ENCODE measurements around the gene MPC1L.

MPC1L gene

DNA sequence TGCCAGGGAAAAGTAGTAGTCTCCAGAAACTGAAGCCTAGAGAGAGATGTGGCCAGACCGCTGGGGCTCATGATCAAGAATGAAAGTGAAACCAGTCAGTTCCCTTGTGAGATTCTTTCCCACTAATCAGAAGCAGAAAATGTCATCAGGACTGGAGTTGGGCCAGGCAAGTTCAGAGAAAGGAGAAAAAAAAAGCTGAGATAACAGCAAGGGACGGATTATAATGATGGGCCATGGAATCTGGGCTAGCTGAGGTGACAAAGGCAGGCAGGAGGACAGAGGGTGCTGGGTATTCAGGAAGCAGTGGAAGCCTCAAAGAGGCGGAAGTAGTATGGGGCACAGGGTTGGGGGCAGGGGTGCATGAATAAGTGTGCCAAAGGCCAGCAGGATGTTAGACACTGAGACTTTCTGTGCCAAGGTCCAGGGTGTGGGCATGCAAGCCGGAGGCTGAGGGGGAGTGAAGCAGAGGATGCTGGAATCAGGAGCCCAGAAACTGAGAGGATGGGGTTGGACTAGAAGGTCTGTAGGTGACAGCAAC, 21.7 kb downstream of the MPC1L start:
- H3K4me1 ChIP-seq (ENCODE audit: insufficient read depth, low read length) = peaks cover 11% of the 10 kb centered on the region
- H3K36me3 ChIP-seq (ENCODE audit: insufficient read depth, low read length) = peaks cover under 1% of the 10 kb centered on the region
- H2AFZ ChIP-seq (ENCODE audit: low read depth, low read length) = no peak overlapping the region
- H3K9me3 ChIP-seq (ENCODE audit: low read length) = no peaks in the 10 kb centered on the region
- no peaks in the 10 kb centered on the region for H3K27me3 ChIP-seq (ENCODE audit: insufficient read depth, low read length)
- H3K4me3 ChIP-seq (ENCODE audit: low read length) = no peak overlapping the region

DNA sequence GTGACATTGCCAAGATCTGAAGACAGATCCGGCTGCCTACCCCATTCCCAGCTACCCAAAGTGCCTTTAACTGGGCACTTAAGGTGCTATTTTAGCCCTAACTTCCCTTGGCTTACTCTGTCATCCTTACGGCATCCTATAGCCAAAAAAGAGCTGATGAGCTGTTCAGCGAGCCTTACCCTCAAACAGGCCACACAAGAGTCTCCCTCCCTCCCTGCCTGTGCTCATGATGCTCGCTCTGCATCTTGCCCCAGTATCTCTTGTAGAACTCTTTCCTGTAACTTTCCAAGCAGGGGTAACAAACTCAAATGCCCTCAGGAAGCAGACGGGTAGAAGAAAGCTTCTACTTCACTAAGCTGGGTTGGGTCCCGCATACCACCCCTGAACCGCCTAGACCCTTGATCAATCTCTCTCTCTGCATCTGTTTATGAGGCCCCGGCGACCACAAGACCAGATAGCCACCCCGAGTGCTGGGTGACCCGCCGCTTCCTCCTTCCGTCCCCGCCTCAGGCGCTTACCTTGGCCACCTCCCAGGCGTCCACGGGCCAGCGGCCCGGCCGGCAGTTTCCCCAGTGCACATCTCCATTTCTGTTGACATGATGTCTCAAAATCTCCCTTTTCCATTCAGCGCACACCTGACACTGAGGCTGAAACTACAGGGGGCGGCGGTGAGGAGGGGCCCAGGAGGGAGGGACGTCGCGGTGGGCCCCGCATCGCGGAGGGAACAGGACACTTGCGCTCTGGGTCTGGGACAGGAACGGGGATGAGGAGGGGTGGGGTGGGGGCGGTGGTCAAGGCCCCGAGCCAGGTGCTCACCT, 23.5 kb downstream of the MPC1L start:
- Histone ChIP-seq H3K4me1 (ENCODE audit: insufficient read depth, low read length) (peaks cover 11% of the 10 kb centered on the region), H3K4me3 (ENCODE audit: low read length) (peak overlapping the region; percentile 55), H3K36me3 (ENCODE audit: insufficient read depth, low read length) (no peaks in the 10 kb centered on the region), H3K27me3 (ENCODE audit: insufficient read depth, low read length) (no peaks in the 10 kb centered on the region), H2AFZ (ENCODE audit: low read depth, low read length) (peak overlapping the region; percentile 38), H3K9me3 (ENCODE audit: low read length) (no peaks in the 10 kb centered on the region)

DNA sequence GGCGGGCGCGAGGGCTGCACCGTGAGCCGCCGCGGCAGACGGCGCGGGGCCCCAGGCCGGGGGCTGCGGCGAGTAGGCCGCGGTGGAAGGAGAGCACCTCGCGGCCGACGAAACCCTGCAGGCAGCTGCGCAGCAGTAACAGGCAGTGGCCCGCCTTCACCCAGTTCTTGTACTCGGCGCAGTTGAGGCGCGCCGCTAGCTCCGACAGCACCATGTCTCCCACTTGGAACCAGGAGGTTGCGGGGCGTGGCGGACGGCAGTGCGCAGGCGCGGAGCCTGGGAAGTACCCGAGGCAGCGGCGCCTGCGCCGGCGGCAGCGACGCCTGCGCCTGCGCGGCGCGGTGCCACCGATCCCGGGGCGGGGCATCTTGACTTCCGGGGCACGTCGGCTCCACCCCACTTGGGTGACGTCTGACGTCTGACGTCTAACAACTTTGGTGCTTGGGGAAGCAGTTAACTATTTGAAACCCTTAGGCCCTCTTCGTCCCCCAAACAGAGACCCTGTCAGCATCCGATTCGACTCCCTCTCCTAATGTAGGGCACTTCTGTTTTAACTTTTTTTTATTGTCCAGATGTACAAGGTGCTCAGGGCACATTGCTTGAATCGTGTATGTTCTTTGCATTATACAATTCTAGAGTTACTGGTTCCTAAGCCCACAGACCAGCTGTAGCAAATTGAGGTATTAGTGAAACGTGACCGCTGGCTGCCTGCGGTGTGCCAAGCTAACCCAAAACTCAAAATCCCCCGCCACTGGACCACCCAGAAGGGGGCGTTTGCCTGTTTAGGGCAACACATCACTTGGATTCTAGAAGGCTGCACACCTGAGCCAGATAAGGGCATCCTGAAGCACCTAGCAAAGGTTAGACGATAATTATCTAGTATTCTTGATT, 24.3 kb downstream of the MPC1L start, which contains the start of gene CXorf38:
Gene CXorf38 (minus strand): TSS at position 255 of the 891 bp plus-strand sequence. CDS start 41 bp downstream, at position 214.
- H2AFZ ChIP-seq (ENCODE audit: low read depth, low read length) = peak within 1 kb of the TSS; percentile 38
- H3K36me3 ChIP-seq (ENCODE audit: insufficient read depth, low read length) = no peaks in the 10 kb centered on the region
- no peaks in the 10 kb centered on the region for H3K9me3 ChIP-seq (ENCODE audit: low read length)
- peak within 1 kb of the TSS; percentile 55 for H3K4me3 ChIP-seq (ENCODE audit: low read length)
- no peaks in the 10 kb centered on the region for H3K27me3 ChIP-seq (ENCODE audit: insufficient read depth, low read length)
- peaks cover 11% of the 10 kb centered on the region for H3K4me1 ChIP-seq (ENCODE audit: insufficient read depth, low read length)

DNA sequence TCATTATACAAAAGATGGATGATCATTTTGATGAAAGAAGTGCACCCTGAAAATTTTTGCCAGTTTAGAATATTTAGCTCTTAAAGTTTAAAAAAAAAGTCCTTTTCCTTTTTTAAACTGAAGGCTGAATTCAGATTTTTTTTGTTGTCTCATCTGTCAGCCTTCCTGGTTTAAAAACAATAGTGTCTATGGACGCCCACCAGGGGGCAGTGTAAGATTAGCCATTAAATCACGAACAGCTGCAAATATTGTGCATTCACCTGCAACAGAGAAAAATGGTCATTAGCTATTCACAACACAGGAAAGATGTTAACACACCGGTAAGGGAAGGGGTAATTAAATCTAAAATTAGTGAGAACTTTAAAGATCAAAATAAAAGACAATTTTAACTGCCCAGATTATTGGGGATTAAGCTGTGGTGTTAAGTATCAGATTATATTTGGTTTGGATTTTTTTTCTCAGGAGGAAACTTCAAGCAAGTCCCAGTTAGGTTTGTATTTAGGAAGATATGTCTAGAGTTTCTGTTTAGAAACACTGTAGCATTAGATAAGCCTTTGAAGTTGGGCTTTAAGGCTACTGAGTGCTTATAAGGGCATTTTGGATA, 28.5 kb downstream of the MPC1L start:
- Histone ChIP-seq H3K4me1 (ENCODE audit: insufficient read depth, low read length) (peaks cover 5% of the 10 kb centered on the region), H3K27me3 (ENCODE audit: insufficient read depth, low read length) (no peaks in the 10 kb centered on the region), H3K4me3 (ENCODE audit: low read length) (no peak overlapping the region), H3K36me3 (ENCODE audit: insufficient read depth, low read length) (peaks cover 12% of the 10 kb centered on the region), H2AFZ (ENCODE audit: low read depth, low read length) (no peak overlapping the region), H3K9me3 (ENCODE audit: low read length) (no peaks in the 10 kb centered on the region)

DNA sequence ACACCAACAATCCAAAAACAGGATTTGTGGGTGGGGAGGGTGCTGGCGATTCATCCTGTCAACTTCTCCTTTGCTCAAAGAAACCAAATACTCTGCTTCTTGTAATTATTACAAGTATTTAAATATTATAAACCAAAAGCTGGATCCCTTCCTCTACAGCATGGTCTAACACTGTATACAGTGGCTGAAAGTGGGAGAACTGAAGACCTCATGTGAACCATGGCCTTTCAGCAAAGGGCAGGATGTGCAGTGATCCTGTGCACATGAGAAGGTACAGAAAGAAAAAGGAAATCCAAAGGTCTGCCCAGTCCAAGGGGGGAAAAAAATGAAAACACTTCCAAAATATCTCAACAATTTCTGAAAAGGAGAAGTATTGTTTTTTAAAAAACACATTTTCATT, 29.4 kb downstream of the MPC1L start:
- H3K9me3 ChIP-seq (ENCODE audit: low read length) = no peaks in the 10 kb centered on the region
- H3K36me3 ChIP-seq (ENCODE audit: insufficient read depth, low read length) = peaks cover 12% of the 10 kb centered on the region
- H3K4me1 ChIP-seq (ENCODE audit: insufficient read depth, low read length) = peaks cover 4% of the 10 kb centered on the region
- no peak overlapping the region for H2AFZ ChIP-seq (ENCODE audit: low read depth, low read length)
- no peak overlapping the region for H3K4me3 ChIP-seq (ENCODE audit: low read length)
- H3K27me3 ChIP-seq (ENCODE audit: insufficient read depth, low read length) = no peaks in the 10 kb centered on the region

DNA sequence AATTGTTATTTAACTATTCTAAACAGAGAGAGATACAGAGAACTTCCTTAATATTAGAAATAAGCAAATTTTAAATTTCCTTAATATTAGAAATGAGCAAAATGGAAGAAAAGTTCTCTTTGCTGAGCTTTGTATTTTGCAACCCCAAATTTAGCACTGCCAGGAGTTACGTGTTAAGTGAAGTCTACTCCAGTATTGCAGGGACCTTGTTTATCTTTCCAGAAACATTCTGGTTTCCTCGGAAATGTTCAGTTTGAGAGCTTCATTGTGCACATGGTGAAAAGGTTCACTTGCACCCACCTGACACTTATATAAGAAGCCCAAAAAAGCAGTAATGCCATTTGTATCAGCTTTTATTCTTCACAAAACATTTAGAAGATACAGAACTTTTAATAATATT, 30.3 kb downstream of the MPC1L start:
- H2AFZ ChIP-seq (ENCODE audit: low read depth, low read length) = no peak overlapping the region
- H3K4me3 ChIP-seq (ENCODE audit: low read length) = no peak overlapping the region
- no peaks in the 10 kb centered on the region for H3K4me1 ChIP-seq (ENCODE audit: insufficient read depth, low read length)
- no peaks in the 10 kb centered on the region for H3K9me3 ChIP-seq (ENCODE audit: low read length)
- H3K36me3 ChIP-seq (ENCODE audit: insufficient read depth, low read length) = peaks cover 14% of the 10 kb centered on the region
- H3K27me3 ChIP-seq (ENCODE audit: insufficient read depth, low read length) = no peaks in the 10 kb centered on the region

DNA sequence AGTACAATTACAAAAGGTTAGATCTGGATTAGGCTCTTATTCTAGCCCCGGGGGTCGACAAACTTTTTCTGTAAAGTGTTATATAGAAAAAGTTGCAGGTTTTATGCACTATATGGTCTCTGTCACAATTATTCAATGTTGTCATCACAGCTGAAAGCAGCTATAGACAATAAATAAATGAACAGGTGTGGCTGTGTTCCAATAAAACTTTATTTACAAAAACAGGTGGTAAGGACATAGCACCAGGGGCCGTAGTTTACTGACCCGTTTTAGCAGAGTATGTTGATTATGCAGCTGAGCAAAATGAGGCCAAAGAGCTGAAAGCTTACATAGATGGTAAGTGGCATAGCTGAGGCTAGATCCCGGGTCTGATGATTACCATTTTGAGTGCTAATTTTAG, 37.2 kb downstream of the MPC1L start:
- H2AFZ ChIP-seq (ENCODE audit: low read depth, low read length) = no peak overlapping the region
- H3K27me3 ChIP-seq (ENCODE audit: insufficient read depth, low read length) = no peaks in the 10 kb centered on the region
- H3K4me3 ChIP-seq (ENCODE audit: low read length) = no peak overlapping the region
- H3K9me3 ChIP-seq (ENCODE audit: low read length) = no peaks in the 10 kb centered on the region
- peaks cover 27% of the 10 kb centered on the region for H3K36me3 ChIP-seq (ENCODE audit: insufficient read depth, low read length)
- H3K4me1 ChIP-seq (ENCODE audit: insufficient read depth, low read length) = no peaks in the 10 kb centered on the region

DNA sequence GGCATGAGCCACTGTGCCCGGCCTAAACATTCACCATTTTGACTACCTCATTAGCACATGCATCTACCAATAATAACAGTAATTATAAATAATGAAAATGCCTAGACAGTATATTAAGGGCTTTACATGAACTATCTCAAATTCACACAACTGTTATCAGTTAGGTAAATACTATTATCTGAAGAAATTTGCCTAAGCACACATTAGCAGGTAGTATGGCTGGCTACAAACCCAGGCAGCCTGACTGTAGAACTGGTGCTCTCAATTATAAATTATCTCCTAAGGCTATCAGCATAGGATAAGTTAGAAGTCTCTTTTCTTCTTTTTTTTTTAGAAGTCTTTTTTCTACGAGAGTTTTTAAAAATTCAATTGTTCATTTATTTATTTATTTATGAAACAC, 38.3 kb downstream of the MPC1L start:
- H3K36me3 ChIP-seq (ENCODE audit: insufficient read depth, low read length) = peaks cover 36% of the 10 kb centered on the region
- H3K4me1 ChIP-seq (ENCODE audit: insufficient read depth, low read length) = no peaks in the 10 kb centered on the region
- H3K27me3 ChIP-seq (ENCODE audit: insufficient read depth, low read length) = no peaks in the 10 kb centered on the region
- H3K9me3 ChIP-seq (ENCODE audit: low read length) = no peaks in the 10 kb centered on the region
- H2AFZ ChIP-seq (ENCODE audit: low read depth, low read length) = no peak overlapping the region
- H3K4me3 ChIP-seq (ENCODE audit: low read length) = no peak overlapping the region

DNA sequence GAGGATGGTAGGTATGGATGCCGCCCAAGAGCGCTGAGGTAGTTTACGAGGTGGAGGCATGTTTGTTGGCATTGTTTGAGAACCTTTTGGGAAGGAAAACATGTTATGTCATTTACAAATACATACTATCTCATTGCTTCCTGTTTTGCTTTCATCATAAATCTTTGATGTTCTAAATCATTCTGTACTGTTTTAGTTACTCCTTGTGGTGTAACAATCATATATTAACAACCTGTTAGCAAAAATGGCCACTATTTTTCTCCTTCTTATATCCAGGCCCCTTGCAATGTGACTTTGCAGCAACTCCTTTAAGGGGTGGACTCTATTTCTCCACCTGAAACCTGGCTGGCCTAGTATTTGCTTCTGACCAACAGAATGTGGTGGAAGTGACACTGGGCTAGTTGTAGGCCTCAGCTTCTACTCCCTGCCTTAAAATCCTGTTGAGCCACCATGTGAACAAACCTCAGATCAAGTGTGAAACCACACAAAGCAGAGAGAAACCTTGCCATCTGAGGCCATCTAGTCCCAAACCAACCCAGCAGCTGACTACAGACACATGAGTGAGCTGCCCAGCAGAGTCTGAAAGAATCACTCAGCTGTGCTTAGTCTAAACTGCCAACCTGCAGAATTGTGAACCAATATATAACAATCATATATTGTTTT, 40.0 kb downstream of the MPC1L start:
- no peaks in the 10 kb centered on the region for H3K9me3 ChIP-seq (ENCODE audit: low read length)
- H3K36me3 ChIP-seq (ENCODE audit: insufficient read depth, low read length) = peaks cover 46% of the 10 kb centered on the region
- no peaks in the 10 kb centered on the region for H3K4me1 ChIP-seq (ENCODE audit: insufficient read depth, low read length)
- H2AFZ ChIP-seq (ENCODE audit: low read depth, low read length) = no peak overlapping the region
- H3K27me3 ChIP-seq (ENCODE audit: insufficient read depth, low read length) = no peaks in the 10 kb centered on the region
- no peak overlapping the region for H3K4me3 ChIP-seq (ENCODE audit: low read length)

DNA sequence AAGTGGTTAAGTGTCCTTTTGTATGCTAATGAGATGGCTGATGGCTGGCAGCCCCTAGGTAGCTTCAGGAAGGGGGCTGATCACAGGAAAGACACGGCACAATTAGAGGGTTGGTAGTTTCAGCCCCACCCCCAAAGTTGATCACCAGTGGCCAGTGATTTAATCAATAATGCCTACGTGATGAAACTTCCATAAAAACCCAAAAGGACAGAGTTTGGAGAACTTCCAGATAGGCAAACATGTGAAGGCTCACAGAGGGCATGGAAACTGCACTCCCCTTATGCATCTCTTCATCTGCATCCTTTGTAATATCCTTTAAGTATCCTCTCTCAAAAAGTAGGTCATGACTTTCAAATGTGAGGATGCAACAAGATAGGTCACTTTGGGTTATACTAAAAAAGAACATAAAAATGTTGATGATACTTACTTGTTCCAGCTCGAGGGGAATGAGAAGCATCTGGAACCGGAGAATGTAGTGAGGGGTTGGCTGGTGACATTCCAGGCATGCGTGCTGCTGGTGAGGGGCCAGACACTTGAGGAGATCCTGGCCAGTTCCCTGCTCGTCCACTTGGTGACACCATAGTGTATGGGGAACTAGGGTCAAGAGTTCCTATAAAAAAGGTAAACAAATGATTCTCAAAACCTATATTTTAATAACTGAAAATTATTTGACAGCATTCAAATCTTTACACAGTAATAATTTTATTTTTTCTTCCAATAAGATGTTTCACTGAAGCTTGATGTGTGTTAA, 40.8 kb downstream of the MPC1L start:
- Histone ChIP-seq H3K4me3 (ENCODE audit: low read length) (no peak overlapping the region), H3K4me1 (ENCODE audit: insufficient read depth, low read length) (no peaks in the 10 kb centered on the region), H2AFZ (ENCODE audit: low read depth, low read length) (no peak overlapping the region), H3K27me3 (ENCODE audit: insufficient read depth, low read length) (no peaks in the 10 kb centered on the region), H3K36me3 (ENCODE audit: insufficient read depth, low read length) (peaks cover 47% of the 10 kb centered on the region), H3K9me3 (ENCODE audit: low read length) (no peaks in the 10 kb centered on the region)

DNA sequence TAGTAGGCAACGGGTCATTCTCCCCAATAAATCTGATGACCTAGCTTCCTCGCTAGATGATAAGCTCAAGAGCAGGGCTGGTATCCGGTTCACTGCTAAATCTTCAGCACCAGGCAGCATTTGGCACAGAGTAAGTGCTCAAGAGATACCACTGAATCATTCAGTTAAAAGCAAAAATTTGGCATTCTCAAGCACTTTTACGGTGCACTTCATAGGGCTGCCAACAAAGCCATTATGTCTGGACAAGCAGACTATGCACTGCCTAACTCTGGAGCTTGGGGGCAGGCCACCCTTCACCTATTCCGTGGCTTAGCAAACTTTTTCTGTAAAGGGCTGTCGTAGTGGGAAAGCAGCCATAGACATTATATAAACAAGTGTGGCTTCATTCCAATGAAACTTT, 47.9 kb downstream of the MPC1L start:
- Histone ChIP-seq H2AFZ (ENCODE audit: low read depth, low read length) (no peak overlapping the region), H3K4me1 (ENCODE audit: insufficient read depth, low read length) (no peaks in the 10 kb centered on the region), H3K27me3 (ENCODE audit: insufficient read depth, low read length) (peaks cover 5% of the 10 kb centered on the region), H3K9me3 (ENCODE audit: low read length) (no peaks in the 10 kb centered on the region), H3K4me3 (ENCODE audit: low read length) (no peak overlapping the region), H3K36me3 (ENCODE audit: insufficient read depth, low read length) (peaks cover 42% of the 10 kb centered on the region)
